Colonic mucosa (tissue), 4 donors: ENCODE measurements around the gene IRS4. TPM values are rescaled to one million over a fixed set of nuclear protein-coding genes. Genes with fewer than 3 reads are reported as not detected.

Experiments
- DNase-seq: peaks from one replicate; pipeline ENCODE4 v3.0.0-alpha.2; 2020
- H3K27ac ChIP-seq: fragments of 200-600 bp; one replicate; pipeline ENCODE4 v1.8.0; 2021
- H3K27me3 ChIP-seq: fragments of 200-600 bp; one replicate; pipeline ENCODE4 v1.8.0; 2021
- H3K36me3 ChIP-seq: fragments of 200-600 bp; one replicate; pipeline ENCODE4 v1.8.0; 2021
- H3K4me1 ChIP-seq: fragments of 200-600 bp; one replicate; pipeline ENCODE4 v1.8.0; 2021; ENCODE audit warnings: mild to moderate bottlenecking
- H3K4me3 ChIP-seq: fragments of 200-600 bp; one replicate; pipeline ENCODE4 v1.8.0; 2021
- H3K9ac ChIP-seq, 2 donors: one replicate each; pipeline ENCODE4 v1.7.0; 2013; ENCODE audit warnings: control low read depth in 2 of 2, low read depth in 2 of 2, low read length in 2 of 2
- H3K9me3 ChIP-seq: fragments of 200-600 bp; one replicate; pipeline ENCODE4 v1.8.0; 2021
- intact Hi-C: fragments of 100-400 bp; cut with DNase I; formaldehyde crosslinking; loops from one replicate; pipeline ENCODE4 v1.14.1; 2022
- total RNA-seq, 2 donors: library from RNA; stranded (reverse); fragmentation: NEBNext Ultra II Directional in 1 of 2; extraction: Animal tissue kit (Norgen Biotek cat#: 25700) in 1 of 2; gene quantifications; one replicate each; pipeline ENCODE4 v1.2.1, GENCODE V29; 2021
- TF ChIP-seq, protein P1 (sequence below): fragments of 200-600 bp; IDR thresholded peaks from one replicate; pipeline ENCODE4 v1.8.0; 2022; ENCODE audit warnings: antibody characterized with exemption, mild to moderate bottlenecking
- donor health status: healthy.
- donor health status: DM: no; HTN: no; CAD: no.
- donor health status: DM: no; HTN: no; CAD: no.

Gene IRS4
- total RNA-seq, 2 donors from 2014 or later = 0.07 TPM; not detected in 1

DNA sequence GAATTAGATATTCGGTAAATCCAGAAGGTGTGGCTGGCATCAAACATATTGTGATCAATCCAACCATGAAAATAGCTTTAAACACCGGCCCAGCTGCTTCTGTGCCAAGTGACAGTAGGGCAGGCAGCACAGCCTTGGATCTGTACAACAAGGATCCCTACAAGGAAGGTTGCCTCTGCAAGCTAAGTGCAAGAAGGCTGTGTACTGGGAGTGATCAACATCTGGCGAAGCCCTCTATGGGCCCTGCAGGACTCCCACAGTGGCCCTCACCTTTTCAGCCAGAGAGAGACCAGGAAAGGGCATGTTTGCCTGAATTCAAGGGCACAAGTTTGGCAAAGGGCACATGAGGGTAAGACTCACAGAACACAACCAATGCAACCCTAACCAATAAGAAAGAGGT is 9.6 kb downstream of the IRS4 start:
- intact Hi-C loops = no loop called here
- H3K4me3 ChIP-seq = no peak overlapping the region
- no peak for DNase-seq

DNA sequence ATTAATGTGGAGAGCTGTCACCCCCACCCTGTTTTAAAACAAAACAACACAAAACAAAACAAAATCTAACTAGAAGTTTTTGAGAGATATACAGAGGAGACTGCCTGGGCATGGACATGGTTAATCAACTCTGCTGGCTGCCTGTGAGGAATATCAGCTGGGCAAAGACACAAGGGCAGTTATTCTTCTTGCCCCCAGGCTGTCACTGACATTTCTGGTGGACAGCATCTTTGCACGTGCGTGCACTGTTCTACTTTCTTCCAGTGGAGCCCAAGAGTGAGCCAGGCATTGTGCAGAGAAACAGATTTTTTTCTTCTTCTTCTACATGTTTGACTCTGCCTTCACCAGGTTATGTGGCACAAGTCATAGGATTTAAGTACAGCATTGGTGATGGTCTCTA is 13.8 kb downstream of the IRS4 start:
- H3K36me3 ChIP-seq = no peaks in the 10 kb centered on the region
- no peaks in the 10 kb centered on the region for H3K27me3 ChIP-seq
- H3K9ac ChIP-seq = no peak overlapping the region
- H3K9me3 ChIP-seq = no peaks in the 10 kb centered on the region
- H3K27ac ChIP-seq = no peak overlapping the region
- no peaks in the 10 kb centered on the region for H3K4me1 ChIP-seq
- TF ChIP-seq, protein P1, sequence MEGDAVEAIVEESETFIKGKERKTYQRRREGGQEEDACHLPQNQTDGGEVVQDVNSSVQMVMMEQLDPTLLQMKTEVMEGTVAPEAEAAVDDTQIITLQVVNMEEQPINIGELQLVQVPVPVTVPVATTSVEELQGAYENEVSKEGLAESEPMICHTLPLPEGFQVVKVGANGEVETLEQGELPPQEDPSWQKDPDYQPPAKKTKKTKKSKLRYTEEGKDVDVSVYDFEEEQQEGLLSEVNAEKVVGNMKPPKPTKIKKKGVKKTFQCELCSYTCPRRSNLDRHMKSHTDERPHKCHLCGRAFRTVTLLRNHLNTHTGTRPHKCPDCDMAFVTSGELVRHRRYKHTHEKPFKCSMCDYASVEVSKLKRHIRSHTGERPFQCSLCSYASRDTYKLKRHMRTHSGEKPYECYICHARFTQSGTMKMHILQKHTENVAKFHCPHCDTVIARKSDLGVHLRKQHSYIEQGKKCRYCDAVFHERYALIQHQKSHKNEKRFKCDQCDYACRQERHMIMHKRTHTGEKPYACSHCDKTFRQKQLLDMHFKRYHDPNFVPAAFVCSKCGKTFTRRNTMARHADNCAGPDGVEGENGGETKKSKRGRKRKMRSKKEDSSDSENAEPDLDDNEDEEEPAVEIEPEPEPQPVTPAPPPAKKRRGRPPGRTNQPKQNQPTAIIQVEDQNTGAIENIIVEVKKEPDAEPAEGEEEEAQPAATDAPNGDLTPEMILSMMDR = no peak
- intact Hi-C loops = no loop called here
- no peak overlapping the region for H3K4me3 ChIP-seq
- DNase-seq = no peak

More for the DNA sequence above, 9.6 kb downstream of the IRS4 start:
- H3K27me3 ChIP-seq = peaks cover 3% of the 10 kb centered on the region
- H3K4me1 ChIP-seq = no peaks in the 10 kb centered on the region
- H3K27ac ChIP-seq = no peak overlapping the region
- H3K9ac ChIP-seq = no peak overlapping the region
- TF ChIP-seq, protein P1 = no peak
- no peaks in the 10 kb centered on the region for H3K9me3 ChIP-seq
- H3K36me3 ChIP-seq = no peaks in the 10 kb centered on the region

DNA sequence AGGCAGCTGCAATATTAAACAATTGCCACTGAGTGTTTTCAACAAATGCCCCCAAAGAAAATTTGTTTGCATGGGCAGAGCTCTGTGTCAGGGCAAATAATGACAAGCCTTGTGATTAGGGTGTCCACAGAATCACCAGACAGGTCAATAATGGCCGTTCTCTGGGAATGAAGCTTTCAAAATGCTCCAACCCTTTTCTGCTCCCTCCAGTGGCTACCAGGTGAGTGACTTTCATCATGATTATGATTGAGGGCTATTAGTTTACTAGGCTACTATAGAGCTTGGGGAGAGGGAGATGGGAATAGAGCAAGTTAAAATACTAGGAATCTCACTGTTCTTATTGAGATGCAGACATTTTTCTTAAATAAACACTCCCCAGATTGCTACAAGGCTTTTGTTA is 23.5 kb downstream of the IRS4 start:
- no peaks in the 10 kb centered on the region for H3K27me3 ChIP-seq
- H3K4me1 ChIP-seq = no peaks in the 10 kb centered on the region
- intact Hi-C loops = no loop called here
- TF ChIP-seq, protein P1 = no peak
- DNase-seq = no peak
- H3K9me3 ChIP-seq = no peaks in the 10 kb centered on the region
- no peaks in the 10 kb centered on the region for H3K36me3 ChIP-seq
- H3K4me3 ChIP-seq = no peak overlapping the region
- H3K27ac ChIP-seq = no peak overlapping the region
- H3K9ac ChIP-seq = no peak overlapping the region

DNA sequence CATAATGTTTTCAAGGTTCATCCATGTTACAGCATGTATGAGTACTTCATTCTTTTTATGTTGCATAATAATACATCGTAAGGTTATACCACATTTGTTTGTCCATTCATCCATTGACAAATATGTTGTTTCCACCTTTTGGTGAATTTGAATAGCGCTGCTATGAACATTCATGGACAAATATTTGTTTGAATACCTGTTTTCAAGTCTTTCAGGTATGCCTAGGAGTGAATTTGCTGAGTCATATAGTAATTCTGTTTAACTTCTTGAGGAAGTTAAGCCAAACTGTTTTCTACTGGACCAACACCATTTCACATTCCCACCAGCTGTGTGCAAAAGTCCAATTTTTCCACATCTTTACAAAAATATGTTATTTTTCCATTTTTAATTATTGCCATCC is 31.5 kb downstream of the IRS4 start:
- H3K27me3 ChIP-seq = no peaks in the 10 kb centered on the region
- TF ChIP-seq, protein P1 = no peak
- intact Hi-C loops = no loop called here
- H3K36me3 ChIP-seq = no peaks in the 10 kb centered on the region
- H3K4me1 ChIP-seq = no peaks in the 10 kb centered on the region
- H3K9ac ChIP-seq = no peak overlapping the region
- H3K4me3 ChIP-seq = no peak overlapping the region
- no peak overlapping the region for H3K27ac ChIP-seq
- no peaks in the 10 kb centered on the region for H3K9me3 ChIP-seq
- DNase-seq = no peak

DNA sequence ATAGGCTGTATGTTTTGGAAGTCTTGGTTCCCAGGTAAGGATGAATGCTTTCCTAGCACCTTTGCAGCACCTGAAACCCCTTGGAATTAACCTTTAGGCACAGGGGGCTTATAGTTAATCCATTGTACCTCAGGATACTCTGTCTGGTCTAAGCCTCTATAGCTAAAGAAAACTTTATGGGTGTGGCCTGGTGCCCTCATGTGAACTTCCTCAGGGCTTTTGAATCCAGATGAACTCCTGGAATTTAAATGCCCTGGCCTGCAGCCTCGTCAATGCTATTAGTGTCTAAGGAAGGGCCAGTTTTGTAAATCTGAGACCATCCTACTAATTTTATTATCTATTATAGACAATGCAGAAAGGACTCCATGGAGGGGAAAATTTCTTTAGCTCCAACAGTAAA is 33.8 kb downstream of the IRS4 start:
- TF ChIP-seq, protein P1 = no peak
- H3K36me3 ChIP-seq = no peaks in the 10 kb centered on the region
- no peaks in the 10 kb centered on the region for H3K4me1 ChIP-seq
- H3K9me3 ChIP-seq = no peaks in the 10 kb centered on the region
- H3K4me3 ChIP-seq = no peak overlapping the region
- H3K27ac ChIP-seq = no peak overlapping the region
- H3K9ac ChIP-seq = no peak overlapping the region
- no peaks in the 10 kb centered on the region for H3K27me3 ChIP-seq
- no peak for DNase-seq
- intact Hi-C loops = no loop called here

DNA sequence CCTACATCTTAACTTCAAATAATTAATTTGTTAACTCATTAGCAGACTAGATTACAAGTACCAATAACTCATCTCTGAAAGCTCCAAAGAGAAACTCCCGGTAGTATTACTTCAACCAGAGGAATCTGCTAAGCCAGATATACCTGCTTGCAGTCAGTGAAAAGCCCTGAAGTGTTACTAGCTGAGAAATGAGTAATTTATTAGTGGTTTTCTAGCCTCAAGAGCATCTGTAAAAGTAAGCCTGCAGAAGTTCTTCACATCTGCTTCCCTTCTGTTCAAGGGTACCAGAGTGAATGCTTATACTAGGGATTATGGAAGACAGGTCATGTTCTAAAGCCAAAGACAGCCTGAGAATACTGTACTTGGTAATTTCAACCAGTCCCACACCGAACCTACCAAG is 34.7 kb downstream of the IRS4 start:
- TF ChIP-seq, protein P1 = no peak
- Histone ChIP-seq H3K4me1 (no peaks in the 10 kb centered on the region), H3K27me3 (no peaks in the 10 kb centered on the region), H3K9ac (no peak overlapping the region), H3K36me3 (no peaks in the 10 kb centered on the region), H3K9me3 (no peaks in the 10 kb centered on the region), H3K27ac (no peak overlapping the region), H3K4me3 (no peak overlapping the region)
- DNase-seq = no peak
- intact Hi-C loops = no loop called here
